GM21786 (cell line): ENCODE data around the gene GRAMD4.

ENCODE experiments used
- ATAC-seq: cut with Tn5 transposase; IDR thresholded peaks from one replicate; pipeline ENCODE4 v1.9.1; 2021; ENCODE audit not compliant: unreplicated experiment

The GRAMD4 gene

DNA sequence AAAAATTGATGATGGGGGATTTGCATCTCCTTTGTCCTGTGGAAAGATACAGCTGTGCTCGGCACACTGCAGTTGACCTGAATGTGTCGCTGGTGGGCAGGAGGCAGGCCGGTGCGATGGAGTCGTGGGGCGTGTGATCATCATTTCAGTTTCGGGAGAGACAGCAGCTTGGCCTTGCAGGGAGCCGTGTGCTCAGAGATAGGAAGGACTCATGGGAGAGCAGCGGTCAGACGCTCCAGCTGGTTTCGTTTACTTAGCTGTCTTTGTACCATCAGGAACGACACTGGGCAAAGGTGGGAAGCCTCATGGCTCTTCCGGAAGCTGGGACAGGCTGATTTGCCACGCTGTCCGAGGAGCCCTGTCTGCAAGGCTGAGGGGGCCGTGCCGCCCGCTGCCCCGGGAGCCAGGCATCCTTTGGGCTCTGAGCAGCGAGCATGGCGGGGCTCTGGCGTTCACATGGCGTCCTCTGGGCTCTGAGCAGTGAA lies 32.7 kb downstream of the GRAMD4 start:
- ATAC-seq, result no peak

GRCh38 chr22:46653596-46653995 lies 33.4 kb downstream of the GRAMD4 start:
- ATAC-seq, result no peak

- no peak for ATAC-seq
These were observed 34.2 kb downstream of the GRAMD4 start for GRCh38 chr22:46654426-46654825.

- ATAC-seq, result no peak
These were observed 34.9 kb downstream of the GRAMD4 start for GRCh38 chr22:46654927-46655595.

GRCh38 chr22:46655861-46656608 lies 35.8 kb downstream of the GRAMD4 start:
- ATAC-seq, result no peak

DNA sequence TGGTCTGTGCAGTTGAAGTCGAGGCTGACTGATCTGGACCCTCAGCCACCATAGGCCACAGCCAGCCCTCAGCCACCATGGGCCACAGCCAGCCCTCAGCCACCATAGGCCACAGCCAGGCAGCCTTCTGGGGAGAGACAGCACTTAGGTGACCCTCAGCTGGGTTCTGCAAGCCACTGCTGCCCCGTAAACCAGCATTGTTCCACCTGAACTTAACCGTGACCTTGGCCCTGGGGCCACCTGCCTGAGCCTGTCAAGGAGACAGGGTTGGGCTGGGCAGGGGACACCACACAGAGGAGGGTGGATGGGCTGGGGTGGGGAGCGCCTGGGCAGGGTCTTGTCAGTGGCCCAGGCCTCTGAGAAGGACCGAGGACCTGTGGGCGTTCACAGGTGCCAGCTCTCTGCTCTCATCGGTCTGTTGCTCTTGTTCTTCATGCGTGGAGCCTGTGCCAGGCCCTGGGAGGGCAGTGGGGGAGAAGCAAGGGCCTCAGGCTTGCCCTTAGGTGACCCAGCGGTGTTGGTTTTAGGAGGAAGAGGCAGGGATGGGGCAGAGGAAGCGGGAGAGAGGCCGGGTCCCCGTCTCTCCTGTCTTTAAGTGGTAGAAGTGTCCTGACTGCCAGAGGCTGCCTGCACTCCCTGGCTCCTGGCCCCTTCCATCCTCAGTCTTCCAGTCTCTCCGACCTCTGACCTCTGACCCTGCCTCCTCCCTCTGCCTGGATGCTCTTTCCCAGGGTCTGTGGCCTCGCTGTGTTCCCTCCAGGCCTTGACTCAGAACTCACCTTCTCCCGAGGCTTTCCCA lies 36.9 kb downstream of the GRAMD4 start:
- ATAC-seq, result no peak

DNA sequence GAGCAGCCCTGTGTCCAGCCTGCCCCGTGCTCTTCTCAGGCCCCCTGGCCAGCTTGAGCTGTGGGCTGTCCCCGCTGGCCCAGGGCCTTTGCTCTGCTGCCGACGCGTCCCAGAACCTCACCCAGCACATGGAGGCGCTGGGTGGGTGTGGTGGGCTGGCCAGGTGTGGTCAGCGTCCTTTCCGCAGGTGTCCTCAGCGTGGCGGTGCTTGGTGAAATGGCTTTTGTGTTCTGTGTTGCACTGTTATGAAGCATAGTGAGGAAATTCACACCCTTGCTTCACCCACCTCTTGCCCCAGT lies 37.4 kb downstream of the GRAMD4 start:
- no peak for ATAC-seq

DNA sequence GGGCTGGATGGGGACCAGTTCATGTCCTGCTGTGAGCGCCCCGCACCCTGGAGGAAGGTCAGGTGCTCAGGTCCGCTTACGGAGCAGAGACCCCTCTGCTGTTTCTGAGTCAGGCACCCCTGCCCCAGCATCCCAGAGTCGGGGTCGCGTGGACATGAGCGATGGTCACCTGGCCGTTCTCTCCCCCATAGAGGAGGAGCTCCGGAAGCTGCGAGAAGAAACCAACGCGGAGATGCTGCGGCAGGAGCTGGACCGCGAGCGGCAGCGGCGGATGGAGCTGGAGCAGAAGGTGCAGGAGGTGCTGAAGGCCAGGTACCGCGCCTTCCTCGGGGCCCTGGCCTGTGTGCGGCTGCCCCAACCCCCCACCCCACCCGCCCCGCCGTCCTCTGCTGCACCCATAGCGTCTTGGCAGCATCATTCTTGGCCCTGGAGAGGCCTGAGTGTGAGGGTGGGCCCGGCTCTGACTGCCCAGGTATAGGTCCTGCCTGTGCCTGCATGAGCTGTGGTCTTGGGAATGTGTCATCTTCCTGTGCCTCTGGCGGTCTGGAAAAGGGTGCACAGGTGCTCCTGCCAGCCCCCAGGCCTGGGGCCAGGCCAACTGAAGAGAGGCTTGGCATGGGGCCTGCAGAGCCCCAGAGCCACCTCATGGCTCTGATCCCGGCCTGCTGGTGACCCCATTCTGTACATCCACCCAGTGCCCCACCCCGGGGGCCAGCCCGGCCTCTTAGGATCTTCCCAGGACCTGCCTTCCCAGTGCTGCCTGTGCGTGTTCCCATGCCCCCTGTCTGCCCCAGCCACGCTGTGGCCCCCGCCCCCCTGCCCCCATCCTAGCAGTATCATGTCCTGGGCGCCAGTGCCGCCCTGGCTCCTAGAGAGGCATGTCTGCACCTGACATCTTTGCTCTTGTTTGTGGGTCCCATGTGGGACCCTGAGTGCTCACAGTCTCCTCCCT lies 38.1 kb downstream of the GRAMD4 start:
- no peak for ATAC-seq

GRCh38 chr22:46659059-46659790 lies 39.0 kb downstream of the GRAMD4 start:
- ATAC-seq, result no peak

DNA sequence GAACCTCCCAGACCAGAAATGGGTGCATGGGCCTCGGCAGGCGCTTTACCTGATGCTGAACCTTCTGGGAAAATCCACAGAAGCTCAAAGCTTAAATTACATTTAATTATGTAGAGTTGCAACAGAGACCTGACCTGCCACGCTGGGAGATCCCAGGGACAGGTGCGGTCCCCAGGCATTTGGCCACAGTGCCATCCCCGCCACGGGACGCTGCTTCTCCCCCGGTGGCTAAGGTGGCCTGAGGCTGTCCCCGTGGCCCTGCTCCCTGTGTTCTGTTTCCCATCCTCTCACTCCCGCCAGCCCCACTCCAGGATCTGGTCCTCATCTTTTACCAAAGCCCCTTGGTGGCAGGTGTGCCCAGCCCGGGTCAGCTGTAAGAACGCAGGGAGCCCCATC lies 39.6 kb downstream of the GRAMD4 start:
- no peak for ATAC-seq

GRCh38 chr22:46660604-46661201 lies 40.5 kb downstream of the GRAMD4 start:
- ATAC-seq, result no peak

- ATAC-seq, result no peak
These were observed 41.1 kb downstream of the GRAMD4 start for GRCh38 chr22:46661221-46661851.

- ATAC-seq, result no peak
These were observed 42.0 kb downstream of the GRAMD4 start for GRCh38 chr22:46662226-46662625.

GRCh38 chr22:46663001-46663400 lies 42.8 kb downstream of the GRAMD4 start:
- no peak for ATAC-seq

GRCh38 chr22:46663436-46664100 lies 43.4 kb downstream of the GRAMD4 start:
- no peak for ATAC-seq

GRCh38 chr22:46664301-46664855 lies 44.2 kb downstream of the GRAMD4 start:
- no peak for ATAC-seq

DNA sequence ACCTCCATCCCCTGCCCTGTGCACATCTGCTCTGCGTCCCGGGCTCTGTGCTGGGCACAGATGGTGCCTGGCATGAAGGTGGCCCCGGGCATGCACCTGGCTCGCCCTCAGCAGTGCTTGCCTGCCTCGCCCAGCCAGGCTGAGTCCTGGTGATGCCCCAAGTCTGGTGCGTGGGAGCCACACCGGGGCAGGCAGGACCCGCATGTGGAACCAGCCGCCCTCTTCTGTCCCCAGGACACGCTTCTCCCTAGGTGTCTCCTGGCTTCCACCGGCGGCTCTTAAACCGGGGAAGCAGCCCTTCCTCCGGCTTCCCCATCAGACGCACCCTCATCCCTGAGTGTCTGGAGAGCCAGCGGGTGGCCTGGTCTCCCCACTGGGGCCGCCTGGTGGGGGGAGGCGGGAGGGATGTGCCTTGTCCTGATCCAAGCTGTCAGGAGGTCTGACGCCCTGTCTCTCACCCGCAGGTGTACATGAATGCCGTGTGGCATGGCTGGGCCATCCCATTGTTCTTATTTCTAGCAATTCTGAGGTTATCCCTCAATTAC lies 45.0 kb downstream of the GRAMD4 start:
- no peak for ATAC-seq

DNA sequence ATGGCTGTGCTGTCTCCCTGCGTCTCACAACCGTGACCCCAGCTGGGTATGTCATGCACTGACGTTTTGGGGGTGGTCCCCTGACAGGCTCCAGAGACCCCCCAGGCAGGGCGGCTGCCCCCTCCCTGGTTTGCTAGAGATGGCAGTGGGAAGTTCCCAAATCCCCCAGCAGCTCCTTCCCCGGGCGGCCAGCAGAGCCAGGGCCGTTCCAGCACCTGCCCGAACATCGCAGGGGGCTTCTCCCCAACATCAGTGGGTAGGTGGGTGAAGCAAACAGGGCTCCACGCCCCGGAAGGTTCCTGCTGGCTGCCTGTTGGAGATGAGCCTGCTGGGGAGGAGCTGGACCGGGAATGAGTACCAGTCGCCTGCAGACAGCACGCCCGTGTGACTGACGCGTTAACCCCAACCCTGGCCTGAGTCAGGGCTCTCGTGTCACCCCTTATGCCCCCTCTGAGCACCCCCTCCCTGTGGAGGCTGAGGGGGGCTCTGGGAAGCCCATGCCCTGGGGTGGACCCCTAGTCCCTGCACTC lies 45.6 kb downstream of the GRAMD4 start:
- no peak for ATAC-seq
